Endodermal cell (in vitro differentiated cells): ENCODE measurements around the gene SOX13. TPM values are rescaled to one million over a fixed set of nuclear protein-coding genes. Genes with fewer than 3 reads are reported as not detected.
A peak's percentile ranks its signal among the peaks of the same experiment; 100 is the strongest.

Experiments used
- DNase-seq: peaks from one replicate; pipeline ENCODE4 v3.0.0-alpha.2; 2017
- H3K27ac ChIP-seq: 2 replicates; pipeline ENCODE4 v1.5.1; 2013; ENCODE audit warnings: mild to moderate bottlenecking, low read depth, low read length, moderate library complexity
- H3K27me3 ChIP-seq: 2 replicates; pipeline ENCODE4 v1.6.1; 2013; ENCODE audit warnings: mild to moderate bottlenecking, low read length, moderate library complexity; ENCODE audit not compliant: insufficient read depth, control insufficient read depth, poor library complexity, severe bottlenecking
- H3K36me3 ChIP-seq: 2 replicates; pipeline ENCODE4 v1.7.0; 2013; ENCODE audit warnings: mild to moderate bottlenecking, low read length, moderate library complexity; ENCODE audit not compliant: control insufficient read depth, insufficient read depth
- H3K4me1 ChIP-seq: one replicate; pipeline ENCODE4 v1.7.0; 2013; ENCODE audit warnings: low read length; ENCODE audit not compliant: control insufficient read depth, insufficient read depth
- H3K4me3 ChIP-seq: 2 replicates; pipeline ENCODE4 v1.5.1; 2013; ENCODE audit warnings: mild to moderate bottlenecking, low read length, moderate library complexity
- H3K9ac ChIP-seq: 2 replicates; pipeline ENCODE4 v1.6.1; 2013; ENCODE audit warnings: mild to moderate bottlenecking, low read length, moderate library complexity; ENCODE audit not compliant: poor library complexity, severe bottlenecking; ENCODE audit errors: extremely low read depth
- H3K9me3 ChIP-seq: 2 replicates; pipeline ENCODE4 v1.6.1; 2013; ENCODE audit warnings: mild to moderate bottlenecking, low read length, moderate library complexity; ENCODE audit not compliant: control insufficient read depth
- H3K27ac Mint-ChIP-seq: 2 replicates; pipeline ENCODE4 v1.8.0; 2020; ENCODE audit warnings: mixed read lengths
- H3K27me3 Mint-ChIP-seq: 2 replicates; pipeline ENCODE4 v1.8.0; 2021; ENCODE audit warnings: mild to moderate bottlenecking, mixed read lengths; ENCODE audit not compliant: insufficient read depth
- H3K36me3 Mint-ChIP-seq: 2 replicates; pipeline ENCODE4 v1.8.0; 2020; ENCODE audit warnings: low read depth, mixed read lengths
- H3K4me1 Mint-ChIP-seq: 2 replicates; pipeline ENCODE4 v1.8.0; 2020; ENCODE audit warnings: mixed read lengths
- H3K4me3 Mint-ChIP-seq: 2 replicates; pipeline ENCODE4 v1.8.0; 2020; ENCODE audit warnings: mild to moderate bottlenecking, moderate library complexity, mixed read lengths
- H3K9me3 Mint-ChIP-seq: 2 replicates; pipeline ENCODE4 v1.8.0; 2020; ENCODE audit warnings: mild to moderate bottlenecking, mixed read lengths
- WGBS, 2 experiments: methylation state at CpG; one replicate each; pipeline versions ENCODE4 v1.1.5 to v1.1.7; 2013; ENCODE audit warnings: missing lambda C conversion rate in 2 of 2, mixed read lengths in 1 of 2; ENCODE audit not compliant: insufficient coverage in 1 of 2, insufficient read length in 1 of 2; 5-methylcytosine and 5-hydroxymethylcytosine counted together
- total RNA-seq, 2 donors: library from RNA; stranded (reverse); fragmentation: NEBNext Ultra II Directional in 1 of 2; extraction: Animal tissue kit (Norgen Biotek cat#: 25700) in 1 of 2; gene quantifications; 2 replicates in 1 of 2; 3 replicates in 1 of 2; pipeline ENCODE4 v1.2.1, GENCODE V29; 2021
- TF ChIP-seq, protein P1 (sequence below): fragments of 200-600 bp; sonication (generic); conservative IDR thresholded peaks from 2 replicates; pipeline ENCODE4 v1.5.0; 2021; ENCODE audit warnings: antibody characterized with exemption, mild to moderate bottlenecking

Gene SOX13
- total RNA-seq, 2 donors from 2014 or later, result 75.3 to 85.3 TPM

DNA sequence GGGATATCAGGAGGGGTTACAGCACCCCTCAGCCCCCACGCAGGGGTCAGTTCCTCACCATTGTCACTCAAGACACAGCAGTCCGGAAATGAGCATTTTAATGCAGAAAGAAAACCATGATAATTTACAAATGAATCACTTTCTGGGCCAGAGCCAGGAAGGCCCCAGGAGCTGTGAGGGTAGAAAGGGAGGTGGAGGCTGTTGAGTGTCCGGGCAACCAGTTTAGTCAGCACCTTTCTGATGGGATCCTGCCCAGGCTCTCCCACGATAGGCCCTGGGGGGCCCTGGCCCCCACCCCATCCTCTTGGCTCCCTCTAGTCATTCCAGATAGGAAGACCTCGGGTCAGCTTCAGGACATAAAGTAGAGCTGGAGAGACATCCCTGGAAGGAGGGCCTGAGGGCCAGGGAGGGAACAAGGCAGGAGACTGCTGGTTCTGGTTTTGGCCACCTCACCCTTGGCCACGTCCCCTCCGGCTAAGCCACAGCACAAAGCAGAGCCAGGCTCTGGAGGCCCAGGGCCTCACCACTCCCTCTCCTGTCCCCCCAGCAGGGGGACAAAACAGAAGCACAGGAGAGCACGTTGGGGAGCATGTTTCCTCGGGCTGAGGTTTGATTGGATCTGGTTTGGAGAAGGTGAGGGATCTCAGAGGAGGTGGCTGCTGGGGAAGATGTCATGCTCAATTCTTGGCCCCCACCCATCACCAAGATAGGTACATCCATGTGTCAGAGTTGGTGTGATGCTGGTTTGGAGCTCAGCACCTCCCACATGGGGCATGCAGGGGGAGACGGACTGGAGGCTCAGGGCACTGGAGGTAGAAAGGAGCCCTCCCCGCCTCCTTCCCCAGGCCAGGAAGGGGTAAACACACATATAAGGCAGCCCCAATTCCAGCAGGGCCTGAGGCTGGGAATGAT, 58.3 kb downstream of the SOX13 start:
- Mint-ChIP-seq H3K27ac (peak overlapping the region; percentile 67), H3K4me1 (peaks cover 18% of the 10 kb centered on the region), H3K27me3 (no peaks in the 10 kb centered on the region), H3K9me3 (no peaks in the 10 kb centered on the region), H3K4me3 (no peak overlapping the region), H3K36me3 (peaks cover 19% of the 10 kb centered on the region)
- no peak for DNase-seq
- H3K27ac ChIP-seq, result no peak overlapping the region
- no peaks in the 10 kb centered on the region for H3K4me1 ChIP-seq
- TF ChIP-seq, protein P1, sequence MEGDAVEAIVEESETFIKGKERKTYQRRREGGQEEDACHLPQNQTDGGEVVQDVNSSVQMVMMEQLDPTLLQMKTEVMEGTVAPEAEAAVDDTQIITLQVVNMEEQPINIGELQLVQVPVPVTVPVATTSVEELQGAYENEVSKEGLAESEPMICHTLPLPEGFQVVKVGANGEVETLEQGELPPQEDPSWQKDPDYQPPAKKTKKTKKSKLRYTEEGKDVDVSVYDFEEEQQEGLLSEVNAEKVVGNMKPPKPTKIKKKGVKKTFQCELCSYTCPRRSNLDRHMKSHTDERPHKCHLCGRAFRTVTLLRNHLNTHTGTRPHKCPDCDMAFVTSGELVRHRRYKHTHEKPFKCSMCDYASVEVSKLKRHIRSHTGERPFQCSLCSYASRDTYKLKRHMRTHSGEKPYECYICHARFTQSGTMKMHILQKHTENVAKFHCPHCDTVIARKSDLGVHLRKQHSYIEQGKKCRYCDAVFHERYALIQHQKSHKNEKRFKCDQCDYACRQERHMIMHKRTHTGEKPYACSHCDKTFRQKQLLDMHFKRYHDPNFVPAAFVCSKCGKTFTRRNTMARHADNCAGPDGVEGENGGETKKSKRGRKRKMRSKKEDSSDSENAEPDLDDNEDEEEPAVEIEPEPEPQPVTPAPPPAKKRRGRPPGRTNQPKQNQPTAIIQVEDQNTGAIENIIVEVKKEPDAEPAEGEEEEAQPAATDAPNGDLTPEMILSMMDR, result peak; percentile 40
- H3K36me3 ChIP-seq, result peaks cover 20% of the 10 kb centered on the region
- H3K9me3 ChIP-seq, result no peaks in the 10 kb centered on the region
- no peaks in the 10 kb centered on the region for H3K27me3 ChIP-seq
- no peak overlapping the region for H3K4me3 ChIP-seq
- 84 to 89% methylated on average over 5 to 11 of the region's 11 CpGs for WGBS, 2 experiments
- no peak overlapping the region for H3K9ac ChIP-seq

- no peaks in the 10 kb centered on the region for H3K9me3 Mint-ChIP-seq
- H3K4me3 ChIP-seq, result no peak overlapping the region
- peaks cover 15% of the 10 kb centered on the region for H3K4me1 Mint-ChIP-seq
- H3K36me3 Mint-ChIP-seq, result peaks cover 11% of the 10 kb centered on the region
- WGBS, 2 experiments, result 87% methylated on average over 4 of the region's 4 CpGs; no CpG with 5 or more reads in 1 of the 2 experiments
- no peaks in the 10 kb centered on the region for H3K4me1 ChIP-seq
- H3K36me3 ChIP-seq, result peaks cover 16% of the 10 kb centered on the region
- no peak for DNase-seq
- H3K27ac Mint-ChIP-seq, result peak overlapping the region; percentile 32
- TF ChIP-seq, protein P1, result no peak
- no peaks in the 10 kb centered on the region for H3K9me3 ChIP-seq
- H3K4me3 Mint-ChIP-seq, result no peak overlapping the region
- H3K9ac ChIP-seq, result no peak overlapping the region
- no peaks in the 10 kb centered on the region for H3K27me3 Mint-ChIP-seq
- no peaks in the 10 kb centered on the region for H3K27me3 ChIP-seq
- H3K27ac ChIP-seq, result no peak overlapping the region
Measured at GRCh38 chr1:204131978-204132377, 59.1 kb downstream of the SOX13 start.

DNA sequence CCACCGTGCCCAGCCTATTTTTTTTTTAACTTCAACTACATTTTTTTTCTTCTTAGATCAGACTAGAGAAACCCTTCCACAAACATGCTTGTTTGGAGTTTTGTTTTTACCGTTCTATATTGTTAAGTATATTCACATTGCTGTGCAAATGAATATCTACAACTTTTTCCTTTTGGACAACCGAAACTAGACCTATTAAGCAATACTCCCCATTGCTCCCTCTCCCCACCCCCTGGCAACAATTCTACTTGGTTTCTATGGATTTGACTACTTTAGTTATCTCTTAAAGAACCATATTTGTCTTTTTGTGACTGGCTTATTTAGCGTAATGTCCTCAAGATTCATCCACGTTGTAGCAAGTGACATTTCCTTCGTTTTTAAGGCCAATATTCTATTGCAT, 59.8 kb downstream of the SOX13 start:
- Histone ChIP-seq H3K27me3 (no peaks in the 10 kb centered on the region), H3K9me3 (no peaks in the 10 kb centered on the region), H3K9ac (no peak overlapping the region), H3K4me3 (no peak overlapping the region), H3K4me1 (no peaks in the 10 kb centered on the region), H3K27ac (no peak overlapping the region), H3K36me3 (peaks cover 16% of the 10 kb centered on the region)
- peaks cover 11% of the 10 kb centered on the region for H3K36me3 Mint-ChIP-seq
- 91 to 100% methylated on average over 1 to 6 of the region's 6 CpGs for WGBS, 2 experiments
- H3K4me3 Mint-ChIP-seq, result no peak overlapping the region
- no peak overlapping the region for H3K27ac Mint-ChIP-seq
- TF ChIP-seq, protein P1, result no peak
- no peaks in the 10 kb centered on the region for H3K27me3 Mint-ChIP-seq
- no peak for DNase-seq
- H3K4me1 Mint-ChIP-seq, result peaks cover 10% of the 10 kb centered on the region
- H3K9me3 Mint-ChIP-seq, result no peaks in the 10 kb centered on the region
